HG03378 (cell line): ENCODE data around the gene LRRC15.

Experiments
- ATAC-seq: cut with Tn5 transposase; IDR thresholded peaks from one replicate; pipeline ENCODE4 v1.9.1; 2021; ENCODE audit warnings: mild to moderate bottlenecking, moderate library complexity; ENCODE audit not compliant: unreplicated experiment

The LRRC15 gene

GRCh38 chr3:194305356-194306108 lies 64.0 kb downstream of the LRRC15 start:
- ATAC-seq: no peak
